HFF-Myc (cell line): ENCODE measurements around the gene TRRAP.
"Not testable (repeated sequence)": the region's sequence is repeated elsewhere in the genome, so short reads cannot be mapped to it uniquely, and the experiment has no call there.

Source experiments
- DNase-seq: peaks from one replicate; pipeline ENCODE4 v3.0.0-alpha.2; 2011; ENCODE audit warnings: low read depth; ENCODE audit errors: extremely low read depth
- H3K4me3 ChIP-seq: replicated peaks from 2 replicates; pipeline ENCODE4 v1.5.1; 2011; ENCODE audit warnings: low read depth, mild to moderate bottlenecking, control low read depth, low read length
- CTCF ChIP-seq: IDR thresholded peaks from 2 replicates; pipeline ENCODE4 v1.5.1; 2012; ENCODE audit warnings: mild to moderate bottlenecking, low read depth, low read length, control low read depth; ENCODE audit errors: missing control alignments

The TRRAP gene

GRCh38 chr7:98870807-98871491 is 7.4 kb upstream of the TRRAP start:
- no peak for TF ChIP-seq CTCF
- DNase-seq: no peak
- peak overlapping the region; percentile 42; the same call in 1 of the 2 replicates for H3K4me3 ChIP-seq

GRCh38 chr7:98872328-98872924 is 5.9 kb upstream of the TRRAP start:
- peak; percentile 36 for TF ChIP-seq CTCF
- H3K4me3 ChIP-seq: no peak overlapping the region
- DNase-seq: no peak

GRCh38 chr7:98873610-98874009 is 4.7 kb upstream of the TRRAP start:
- DNase-seq, H3K4me3 ChIP-seq: not testable (repeated sequence)

- no peak overlapping the region for H3K4me3 ChIP-seq
- no peak for DNase-seq
- no peak for TF ChIP-seq CTCF
These were observed 3.4 kb upstream of the TRRAP start for GRCh38 chr7:98874942-98875341.

- TF ChIP-seq CTCF: no peak
- DNase-seq: no peak
- H3K4me3 ChIP-seq: no peak overlapping the region
These were observed 2.8 kb upstream of the TRRAP start for GRCh38 chr7:98875501-98875900.

GRCh38 chr7:98877146-98877545 is 1.2 kb upstream of the TRRAP start:
- TF ChIP-seq CTCF: no peak
- DNase-seq: no peak
- H3K4me3 ChIP-seq: no peak overlapping the region

GRCh38 chr7:98877692-98878364 is 504 bp upstream of the TRRAP start:
- no peak for TF ChIP-seq CTCF
- peak overlapping the region; percentile 95 for H3K4me3 ChIP-seq
- DNase-seq: no peak
